ENCODE data around the gene SLC31A2. TPM values are rescaled to one million over a fixed set of nuclear protein-coding genes. Genes with fewer than 3 reads are reported as not detected.

The SLC31A2 gene
- total RNA-seq, 1 experiment from 2014 or later: 4.7 TPM

DNA sequence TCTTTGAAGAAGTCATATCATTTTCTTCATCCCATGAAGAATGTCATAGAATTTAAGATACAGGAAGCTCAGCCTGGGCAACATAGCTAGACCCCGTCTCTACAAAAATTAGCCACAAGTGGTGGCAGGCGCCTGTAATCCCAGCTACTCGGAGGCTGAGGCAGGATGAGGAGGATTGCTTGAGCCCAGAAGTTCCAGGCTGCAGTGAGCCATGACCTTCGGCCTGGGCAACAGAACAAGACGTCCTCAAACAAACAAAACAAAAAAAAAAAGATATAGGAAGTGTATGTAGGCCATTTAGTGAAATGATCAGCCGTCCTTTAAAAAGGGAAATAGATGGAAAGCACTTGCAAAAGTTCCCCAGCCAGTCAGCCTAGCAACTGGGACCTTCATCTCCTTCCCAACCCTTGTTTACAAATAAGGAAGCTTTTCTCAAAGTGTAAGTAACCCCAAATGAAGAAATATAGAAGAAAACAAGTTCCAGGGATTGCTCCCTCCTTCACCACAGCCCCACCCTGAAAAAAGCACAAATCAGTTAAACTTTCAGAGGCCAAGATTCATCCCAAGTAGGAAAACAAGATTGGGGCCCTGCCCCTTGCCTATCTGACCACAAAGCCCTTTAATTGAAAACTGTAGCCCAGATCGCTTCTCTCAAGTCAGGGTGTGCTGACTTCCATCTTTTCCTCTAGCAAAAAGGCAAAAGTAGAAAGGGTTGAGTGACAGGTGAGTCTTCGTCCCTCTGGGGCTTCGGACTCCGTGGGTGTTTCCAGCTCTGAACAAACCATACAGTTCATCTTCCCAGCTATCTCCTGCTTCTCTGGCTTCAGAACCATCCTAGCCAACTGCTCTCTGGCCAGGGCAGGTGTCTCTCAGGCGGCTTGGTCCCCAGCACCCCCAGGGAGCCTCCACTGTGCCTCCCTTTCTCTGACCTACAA lies 1.2 kb downstream of the SLC31A2 start:
- POLR2A ChIA-PET: no interaction called here

More for the DNA sequence above, 1.2 kb downstream of the SLC31A2 start:
- no peaks in the 10 kb centered on the region for H4K20me1 ChIP-seq (ENCODE audit: insufficient read depth)
- ChIA-PET RAD21 (ENCODE audit: low non-redundant PET in 1 of 2, low total read pairs in 2 of 2, uncharacterized antibody in 2 of 2, unreplicated experiment in 2 of 2) (no interaction called here), CTCF (no interaction called here)
- DNase-seq (ENCODE audit: low read depth, low spot score) (no peak), ATAC-seq (no peak)
- H3K4me2 ChIP-seq (ENCODE audit: low read length): peak overlapping the region; percentile 65
- no peak overlapping the region for H3K27ac ChIP-seq (ENCODE audit: low read depth, low read length)
- no peaks in the 10 kb centered on the region for H3K9me3 ChIP-seq (ENCODE audit: control insufficient read depth in 1 of 2, insufficient read depth in 1 of 2, low read depth in 1 of 2, low read length in 2 of 2)
- H3K9me2 ChIP-seq (ENCODE audit: insufficient read depth): no peaks in the 10 kb centered on the region
- TF ChIP-seq, protein P1, sequence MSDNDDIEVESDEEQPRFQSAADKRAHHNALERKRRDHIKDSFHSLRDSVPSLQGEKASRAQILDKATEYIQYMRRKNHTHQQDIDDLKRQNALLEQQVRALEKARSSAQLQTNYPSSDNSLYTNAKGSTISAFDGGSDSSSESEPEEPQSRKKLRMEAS (IDR thresholded peaks at IDR 0.05): no peak
- TF ChIP-seq SIN3A (IDR thresholded peaks at IDR 0.05; ENCODE audit: low read depth) (no peak), CBX3 (IDR thresholded peaks at IDR 0.05; ENCODE audit: low read depth) (no peak), SRF (IDR thresholded peaks at IDR 0.05; ENCODE audit: low read depth) (no peak), SP1 (IDR thresholded peaks at IDR 0.05; ENCODE audit: low read depth) (no peak), TCF7L2 (IDR thresholded peaks at IDR 0.05; ENCODE audit: borderline replicate concordance, extremely low read depth, insufficient read depth, insufficient read length) (no peak), FOSL1 (IDR thresholded peaks at IDR 0.05; ENCODE audit: low read depth) (no peak), ELF1 (IDR thresholded peaks at IDR 0.05; ENCODE audit: borderline replicate concordance, low read depth) (no peak), CEBPB (IDR thresholded peaks at IDR 0.05; ENCODE audit: low read depth) (no peak), EZH2 (IDR thresholded peaks at IDR 0.05) (no peak), RAD21 (IDR thresholded peaks at IDR 0.05; ENCODE audit: low read depth) (no peak), ZNF274 (IDR thresholded peaks at IDR 0.05; ENCODE audit: low read depth, low read length) (no peak), ATF3 (IDR thresholded peaks at IDR 0.05) (no peak), EGR1 (IDR thresholded peaks at IDR 0.05; ENCODE audit: low read depth) (no peak), YY1 (IDR thresholded peaks at IDR 0.05; ENCODE audit: extremely low read depth, insufficient replicate concordance, low read depth, low read length) (no peak)
- TF ChIP-seq, protein P2, sequence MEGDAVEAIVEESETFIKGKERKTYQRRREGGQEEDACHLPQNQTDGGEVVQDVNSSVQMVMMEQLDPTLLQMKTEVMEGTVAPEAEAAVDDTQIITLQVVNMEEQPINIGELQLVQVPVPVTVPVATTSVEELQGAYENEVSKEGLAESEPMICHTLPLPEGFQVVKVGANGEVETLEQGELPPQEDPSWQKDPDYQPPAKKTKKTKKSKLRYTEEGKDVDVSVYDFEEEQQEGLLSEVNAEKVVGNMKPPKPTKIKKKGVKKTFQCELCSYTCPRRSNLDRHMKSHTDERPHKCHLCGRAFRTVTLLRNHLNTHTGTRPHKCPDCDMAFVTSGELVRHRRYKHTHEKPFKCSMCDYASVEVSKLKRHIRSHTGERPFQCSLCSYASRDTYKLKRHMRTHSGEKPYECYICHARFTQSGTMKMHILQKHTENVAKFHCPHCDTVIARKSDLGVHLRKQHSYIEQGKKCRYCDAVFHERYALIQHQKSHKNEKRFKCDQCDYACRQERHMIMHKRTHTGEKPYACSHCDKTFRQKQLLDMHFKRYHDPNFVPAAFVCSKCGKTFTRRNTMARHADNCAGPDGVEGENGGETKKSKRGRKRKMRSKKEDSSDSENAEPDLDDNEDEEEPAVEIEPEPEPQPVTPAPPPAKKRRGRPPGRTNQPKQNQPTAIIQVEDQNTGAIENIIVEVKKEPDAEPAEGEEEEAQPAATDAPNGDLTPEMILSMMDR (IDR thresholded peaks at IDR 0.05 in 2 of 3, conservative IDR thresholded peaks at IDR 0.05 in 1 of 3; ENCODE audit: borderline replicate concordance in 1 of 3, insufficient read depth in 1 of 3, low read depth in 2 of 3, low read length in 2 of 3): no peak
- H2AFZ ChIP-seq (ENCODE audit: low read depth, low read length, poor library complexity, severe bottlenecking): no peak overlapping the region
- no peaks in the 10 kb centered on the region for H3K27me3 ChIP-seq (ENCODE audit: insufficient read depth, low read length)
- H3K36me3 ChIP-seq (ENCODE audit: control insufficient read depth in 1 of 2, insufficient read depth in 2 of 2, low read length in 2 of 2): no peaks in the 10 kb centered on the region
- BruUV-seq (replicated peaks): TSS peak; percentile 48
- intact Hi-C loops (cut with micrococcal nuclease): loop anchor here (5.0 kb wide), 1 partner anchor 70 kb away; the partner anchor contains the start of genes FKBP15 and SLC31A1
- H3K4me3 ChIP-seq (replicated peaks in 1 of 2; ENCODE audit: low read depth in 1 of 2, low read length in 2 of 2): peak overlapping the region; percentile 80 to 83
- H3K9ac ChIP-seq (ENCODE audit: low read length): peak overlapping the region; percentile 70; the same call in 1 of the 2 replicates
- no peaks in the 10 kb centered on the region for H3K79me2 ChIP-seq (ENCODE audit: insufficient read depth, low read length)
- H3K4me1 ChIP-seq (ENCODE audit: control insufficient read depth in 1 of 2, insufficient read depth in 2 of 2, low read length in 2 of 2): peaks cover 11 to 23% of the 10 kb centered on the region in 2 experiments; a peak in 3 of 4 replicates
